ENCODE results near the gene ATG13.

The ATG13 gene

DNA sequence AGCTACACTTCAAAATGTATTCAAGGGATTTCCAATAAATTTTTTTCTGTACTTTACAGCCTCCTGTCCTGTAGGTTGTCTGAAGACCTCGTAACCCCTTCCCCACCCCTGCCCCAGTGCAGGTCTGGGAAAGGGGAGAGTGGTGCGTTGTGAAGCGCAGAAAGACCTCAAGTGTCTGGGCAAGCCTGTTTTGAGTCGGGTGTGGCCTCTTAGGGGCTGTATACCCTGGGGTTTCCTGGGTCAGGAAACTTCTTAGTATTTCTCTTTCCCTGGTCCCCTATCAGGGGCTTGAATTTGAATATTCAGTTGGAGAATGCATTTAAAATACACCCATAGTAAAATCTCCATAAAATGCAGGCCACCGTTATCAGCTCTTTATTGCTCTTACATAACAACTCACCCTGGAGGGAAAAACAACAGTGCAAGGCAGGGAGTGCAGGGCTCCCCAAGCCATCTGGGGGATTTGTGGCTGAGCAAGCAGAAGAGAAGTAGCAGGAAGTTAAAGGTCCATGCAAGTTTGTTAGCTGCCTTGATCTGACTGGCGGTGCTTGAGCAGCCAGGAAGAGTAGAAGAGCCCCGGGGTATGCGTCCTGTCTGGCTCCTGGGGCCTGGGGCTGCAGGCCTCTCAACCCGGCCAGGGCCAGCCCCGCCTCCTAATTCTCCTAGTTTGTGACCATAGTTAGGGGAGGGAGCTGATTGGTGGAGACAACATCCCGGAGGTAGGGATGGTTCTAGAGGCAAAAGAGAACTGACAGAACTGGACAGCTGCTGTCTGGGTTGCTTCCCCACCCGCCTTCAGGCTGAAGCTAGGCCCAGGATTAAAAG, 57.3 kb downstream of the ATG13 start:
- Histone ChIP-seq H3K27me3 (ENCODE audit: insufficient read depth, low read length) (no peaks in the 10 kb centered on the region), H3K36me3 (ENCODE audit: insufficient read depth, low read length) (peaks cover 46% of the 10 kb centered on the region), H3K4me1 (ENCODE audit: insufficient read depth, low read length, severe bottlenecking) (peaks cover 31% of the 10 kb centered on the region), H4K20me1 (ENCODE audit: insufficient read depth, low read length) (no peaks in the 10 kb centered on the region), H3K27ac (ENCODE audit: low read depth, low read length, poor library complexity, severe bottlenecking) (peak overlapping the region; percentile 56), H3F3A (ENCODE audit: insufficient read depth, low read length) (no peaks in the 10 kb centered on the region), H2AFZ (ENCODE audit: low read length) (no peak overlapping the region), H3K79me2 (ENCODE audit: insufficient read depth, low read length) (no peaks in the 10 kb centered on the region), H3K9ac (ENCODE audit: low read length) (no peak overlapping the region; the same call in 1 of the 2 replicates), H3K9me3 (ENCODE audit: low read length) (no peaks in the 10 kb centered on the region), H3K4me3 (ENCODE audit: low read depth, low read length, poor library complexity, severe bottlenecking) (no peak overlapping the region), H3K9me2 (ENCODE audit: low read depth, low read length) (no peaks in the 10 kb centered on the region), H3K4me2 (ENCODE audit: low read length) (peak overlapping the region; percentile 3; the same call in 1 of the 2 replicates)
- TF ChIP-seq, protein P1, sequence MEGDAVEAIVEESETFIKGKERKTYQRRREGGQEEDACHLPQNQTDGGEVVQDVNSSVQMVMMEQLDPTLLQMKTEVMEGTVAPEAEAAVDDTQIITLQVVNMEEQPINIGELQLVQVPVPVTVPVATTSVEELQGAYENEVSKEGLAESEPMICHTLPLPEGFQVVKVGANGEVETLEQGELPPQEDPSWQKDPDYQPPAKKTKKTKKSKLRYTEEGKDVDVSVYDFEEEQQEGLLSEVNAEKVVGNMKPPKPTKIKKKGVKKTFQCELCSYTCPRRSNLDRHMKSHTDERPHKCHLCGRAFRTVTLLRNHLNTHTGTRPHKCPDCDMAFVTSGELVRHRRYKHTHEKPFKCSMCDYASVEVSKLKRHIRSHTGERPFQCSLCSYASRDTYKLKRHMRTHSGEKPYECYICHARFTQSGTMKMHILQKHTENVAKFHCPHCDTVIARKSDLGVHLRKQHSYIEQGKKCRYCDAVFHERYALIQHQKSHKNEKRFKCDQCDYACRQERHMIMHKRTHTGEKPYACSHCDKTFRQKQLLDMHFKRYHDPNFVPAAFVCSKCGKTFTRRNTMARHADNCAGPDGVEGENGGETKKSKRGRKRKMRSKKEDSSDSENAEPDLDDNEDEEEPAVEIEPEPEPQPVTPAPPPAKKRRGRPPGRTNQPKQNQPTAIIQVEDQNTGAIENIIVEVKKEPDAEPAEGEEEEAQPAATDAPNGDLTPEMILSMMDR (IDR thresholded peaks at IDR 0.05; ENCODE audit: low read length): no peak
- TF ChIP-seq EZH2 (IDR thresholded peaks at IDR 0.05; ENCODE audit: borderline replicate concordance, low read length): no peak

DNA sequence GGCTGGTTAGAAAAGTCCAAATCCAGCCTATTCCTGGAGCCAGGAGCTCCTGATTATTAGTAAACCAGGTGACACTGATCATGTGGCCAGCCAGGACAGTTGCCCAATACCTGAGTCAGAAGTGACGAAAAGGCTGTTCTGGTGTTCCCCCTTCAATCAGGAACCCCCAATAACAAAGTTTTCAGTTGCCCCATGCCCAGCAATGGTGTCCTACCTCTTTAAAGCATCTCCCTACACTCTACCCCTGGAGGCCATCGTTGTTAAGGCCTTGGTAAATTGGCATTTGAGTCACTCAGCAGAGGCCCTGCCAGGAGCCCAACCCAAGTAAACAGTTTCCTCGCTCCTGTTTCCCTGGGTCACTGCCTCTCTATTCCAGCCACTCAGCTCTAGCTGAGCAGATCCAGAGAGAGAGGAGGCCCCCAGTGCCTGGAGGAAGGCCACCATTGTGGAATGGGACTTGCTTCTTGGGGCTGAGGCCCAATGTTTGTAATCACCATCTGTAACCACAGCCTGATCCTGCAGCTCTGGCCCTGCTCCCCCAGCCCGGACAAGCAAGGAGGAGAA, 58.0 kb downstream of the ATG13 start:
- H3K9ac ChIP-seq (ENCODE audit: low read length): no peak overlapping the region
- peaks cover 49% of the 10 kb centered on the region; the same call in 1 of the 2 replicates for H3K36me3 ChIP-seq (ENCODE audit: insufficient read depth, low read length)
- H3K4me2 ChIP-seq (ENCODE audit: low read length): peak overlapping the region; percentile 3; the same call in 1 of the 2 replicates
- H3K4me3 ChIP-seq (ENCODE audit: low read depth, low read length, poor library complexity, severe bottlenecking): no peak overlapping the region
- H3F3A ChIP-seq (ENCODE audit: insufficient read depth, low read length): no peaks in the 10 kb centered on the region
- no peaks in the 10 kb centered on the region for H3K27me3 ChIP-seq (ENCODE audit: insufficient read depth, low read length)
- H4K20me1 ChIP-seq (ENCODE audit: insufficient read depth, low read length): no peaks in the 10 kb centered on the region
- no peaks in the 10 kb centered on the region for H3K9me2 ChIP-seq (ENCODE audit: low read depth, low read length)
- peaks cover 31% of the 10 kb centered on the region for H3K4me1 ChIP-seq (ENCODE audit: insufficient read depth, low read length, severe bottlenecking)
- H2AFZ ChIP-seq (ENCODE audit: low read length): no peak overlapping the region
- TF ChIP-seq EZH2 (IDR thresholded peaks at IDR 0.05; ENCODE audit: borderline replicate concordance, low read length): no peak
- TF ChIP-seq, protein P1 (IDR thresholded peaks at IDR 0.05; ENCODE audit: low read length): no peak
- peak overlapping the region; percentile 56 for H3K27ac ChIP-seq (ENCODE audit: low read depth, low read length, poor library complexity, severe bottlenecking)
- H3K9me3 ChIP-seq (ENCODE audit: low read length): no peaks in the 10 kb centered on the region
- no peaks in the 10 kb centered on the region for H3K79me2 ChIP-seq (ENCODE audit: insufficient read depth, low read length)

DNA sequence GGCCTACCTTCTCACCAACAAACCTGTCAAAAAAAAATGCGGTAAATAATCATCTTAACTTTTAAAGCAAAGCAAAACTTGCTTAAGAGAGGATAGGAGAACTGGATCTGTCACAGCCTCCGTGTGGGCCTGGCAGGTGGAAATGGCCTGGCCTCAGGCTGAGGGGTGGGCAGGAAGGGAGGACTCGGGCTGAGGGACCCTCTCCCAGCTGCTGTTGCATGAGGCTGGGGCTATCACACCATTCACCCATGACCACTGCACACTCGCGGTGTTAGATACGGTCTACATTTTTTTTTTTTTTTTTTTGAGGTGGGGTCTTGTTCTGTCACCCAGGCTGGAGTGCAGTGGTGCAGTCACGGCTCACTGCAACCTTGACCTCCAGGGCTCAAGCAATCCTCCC, 58.6 kb downstream of the ATG13 start:
- Histone ChIP-seq H3K27me3 (ENCODE audit: insufficient read depth, low read length) (no peaks in the 10 kb centered on the region), H3K36me3 (ENCODE audit: insufficient read depth, low read length) (peaks cover 52% of the 10 kb centered on the region; the same call in 1 of the 2 replicates), H3K79me2 (ENCODE audit: insufficient read depth, low read length) (no peaks in the 10 kb centered on the region), H4K20me1 (ENCODE audit: insufficient read depth, low read length) (no peaks in the 10 kb centered on the region), H3K9me3 (ENCODE audit: low read length) (no peaks in the 10 kb centered on the region), H3K9me2 (ENCODE audit: low read depth, low read length) (no peaks in the 10 kb centered on the region), H3K4me3 (ENCODE audit: low read depth, low read length, poor library complexity, severe bottlenecking) (no peak overlapping the region), H3K27ac (ENCODE audit: low read depth, low read length, poor library complexity, severe bottlenecking) (no peak overlapping the region), H3K4me2 (ENCODE audit: low read length) (no peak overlapping the region), H3K4me1 (ENCODE audit: insufficient read depth, low read length, severe bottlenecking) (peaks cover 31% of the 10 kb centered on the region), H2AFZ (ENCODE audit: low read length) (no peak overlapping the region), H3F3A (ENCODE audit: insufficient read depth, low read length) (no peaks in the 10 kb centered on the region), H3K9ac (ENCODE audit: low read length) (no peak overlapping the region)
- TF ChIP-seq EZH2 (IDR thresholded peaks at IDR 0.05; ENCODE audit: borderline replicate concordance, low read length): no peak
- TF ChIP-seq, protein P1 (IDR thresholded peaks at IDR 0.05; ENCODE audit: low read length): no peak

Data from OCI-LY1 (cell line).